Stomach smooth muscle (tissue), 2 donors: ENCODE data around the gene XIRP2.

Experiments used
- H3K27ac ChIP-seq: one replicate; pipeline ENCODE4 v1.7.0; 2013; ENCODE audit warnings: mild to moderate bottlenecking, low read length, inconsistent platforms
- H3K27me3 ChIP-seq, 2 donors: one replicate each; pipeline ENCODE4 v1.7.0; 2013; ENCODE audit warnings: low read length in 2 of 2; ENCODE audit not compliant: insufficient read depth in 2 of 2, control insufficient read depth in 1 of 2
- H3K36me3 ChIP-seq, 2 donors: one replicate each; pipeline ENCODE4 v1.7.0; 2013; ENCODE audit warnings: low read length in 2 of 2; ENCODE audit not compliant: control insufficient read depth in 2 of 2, insufficient read depth in 2 of 2
- H3K4me1 ChIP-seq: one replicate; pipeline ENCODE4 v1.7.0; 2013; ENCODE audit warnings: low read length; ENCODE audit not compliant: control insufficient read depth, insufficient read depth
- H3K4me3 ChIP-seq, 2 donors: one replicate each; pipeline ENCODE4 v1.7.0; 2013; ENCODE audit warnings: low read length in 2 of 2
- H3K9ac ChIP-seq, 2 donors: one replicate each; pipeline ENCODE4 v1.7.0; 2013; ENCODE audit warnings: low read length in 2 of 2, mild to moderate bottlenecking in 1 of 2
- H3K9me3 ChIP-seq, 2 donors: one replicate each; pipeline ENCODE4 v1.7.0; 2013; ENCODE audit warnings: low read length in 2 of 2; ENCODE audit not compliant: control insufficient read depth in 2 of 2
- donor health status: healthy.
- donor health status: Pancreatic carcinoma.

XIRP2 gene, protein sequence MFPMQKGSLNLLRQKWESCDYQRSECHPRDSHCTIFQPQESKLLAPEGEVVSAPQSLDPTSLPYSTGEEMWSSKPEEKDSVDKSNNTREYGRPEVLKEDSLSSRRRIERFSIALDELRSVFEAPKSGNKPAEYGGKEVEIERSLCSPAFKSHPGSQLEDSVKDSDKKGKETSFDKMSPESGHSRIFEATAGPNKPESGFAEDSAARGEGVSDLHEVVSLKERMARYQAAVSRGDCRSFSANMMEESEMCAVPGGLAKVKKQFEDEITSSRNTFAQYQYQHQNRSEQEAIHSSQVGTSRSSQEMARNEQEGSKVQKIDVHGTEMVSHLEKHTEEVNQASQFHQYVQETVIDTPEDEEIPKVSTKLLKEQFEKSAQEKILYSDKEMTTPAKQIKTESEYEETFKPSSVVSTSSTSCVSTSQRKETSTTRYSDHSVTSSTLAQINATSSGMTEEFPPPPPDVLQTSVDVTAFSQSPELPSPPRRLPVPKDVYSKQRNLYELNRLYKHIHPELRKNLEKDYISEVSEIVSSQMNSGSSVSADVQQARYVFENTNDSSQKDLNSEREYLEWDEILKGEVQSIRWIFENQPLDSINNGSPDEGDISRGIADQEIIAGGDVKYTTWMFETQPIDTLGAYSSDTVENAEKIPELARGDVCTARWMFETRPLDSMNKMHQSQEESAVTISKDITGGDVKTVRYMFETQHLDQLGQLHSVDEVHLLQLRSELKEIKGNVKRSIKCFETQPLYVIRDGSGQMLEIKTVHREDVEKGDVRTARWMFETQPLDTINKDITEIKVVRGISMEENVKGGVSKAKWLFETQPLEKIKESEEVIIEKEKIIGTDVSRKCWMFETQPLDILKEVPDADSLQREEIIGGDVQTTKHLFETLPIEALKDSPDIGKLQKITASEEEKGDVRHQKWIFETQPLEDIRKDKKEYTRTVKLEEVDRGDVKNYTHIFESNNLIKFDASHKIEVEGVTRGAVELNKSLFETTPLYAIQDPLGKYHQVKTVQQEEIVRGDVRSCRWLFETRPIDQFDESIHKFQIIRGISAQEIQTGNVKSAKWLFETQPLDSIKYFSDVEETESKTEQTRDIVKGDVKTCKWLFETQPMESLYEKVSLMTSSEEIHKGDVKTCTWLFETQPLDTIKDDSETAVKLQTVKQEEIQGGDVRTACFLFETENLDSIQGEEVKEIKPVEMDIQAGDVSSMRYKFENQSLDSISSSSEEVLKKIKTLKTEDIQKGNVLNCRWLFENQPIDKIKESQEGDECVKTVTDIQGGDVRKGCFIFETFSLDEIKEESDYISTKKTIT (N-terminal part only)

DNA sequence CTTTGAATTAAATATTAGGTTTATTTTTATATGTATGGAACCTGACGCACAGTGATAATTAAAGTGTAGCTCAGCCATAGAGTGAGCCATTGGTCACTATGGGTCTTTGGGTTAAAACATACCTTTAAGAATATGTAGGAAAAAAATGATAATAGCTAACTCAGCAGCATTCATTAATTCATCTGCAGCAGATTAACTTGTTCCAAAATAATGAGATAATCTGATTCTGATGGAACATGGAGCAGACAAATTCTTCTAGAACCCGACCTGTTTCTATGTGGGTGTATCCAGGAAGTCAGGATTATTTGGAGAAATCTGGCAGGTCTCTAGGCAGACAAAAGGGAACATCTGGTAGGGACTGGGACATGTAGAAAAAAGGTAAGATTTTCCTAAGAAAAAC, at the start of gene XIRP2:
TSS of gene XIRP2 (plus strand) at position 301 of the 400 bp plus-strand sequence. CDS start 15,003 bp downstream, outside the sequence.
- Histone ChIP-seq H3K36me3 (no peaks in the 10 kb centered on the region), H3K9me3 (no peaks in the 10 kb centered on the region), H3K27me3 (no peaks in the 10 kb centered on the region), H3K4me3 (no peak within 1 kb of the TSS), H3K4me1 (no peaks in the 10 kb centered on the region), H3K9ac (no peak within 1 kb of the TSS), H3K27ac (no peak within 1 kb of the TSS)

DNA sequence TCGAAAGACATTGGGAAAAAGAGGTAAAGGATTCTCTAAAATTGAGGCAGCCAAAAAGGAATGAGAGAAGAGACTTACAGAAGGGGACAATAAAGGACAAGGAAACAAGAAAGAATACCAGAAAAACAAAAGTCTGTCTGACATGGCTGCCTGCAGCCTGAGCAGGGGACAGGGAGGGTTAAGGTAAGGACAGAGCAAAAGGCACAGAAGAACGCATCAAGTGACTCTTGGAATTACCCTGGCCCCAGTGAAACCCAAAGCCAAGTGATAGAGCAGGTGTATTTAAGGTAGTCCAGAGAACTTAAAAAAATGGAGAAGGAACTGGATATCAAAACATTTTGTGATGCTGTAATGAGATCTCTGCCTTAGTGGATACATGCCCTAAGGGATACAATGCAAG, 47.1 kb upstream of the XIRP2 start:
- Histone ChIP-seq H3K4me3 (no peak overlapping the region), H3K9ac (no peak overlapping the region), H3K9me3 (no peaks in the 10 kb centered on the region), H3K4me1 (no peaks in the 10 kb centered on the region), H3K27ac (no peak overlapping the region), H3K36me3 (no peaks in the 10 kb centered on the region), H3K27me3 (no peaks in the 10 kb centered on the region)

DNA sequence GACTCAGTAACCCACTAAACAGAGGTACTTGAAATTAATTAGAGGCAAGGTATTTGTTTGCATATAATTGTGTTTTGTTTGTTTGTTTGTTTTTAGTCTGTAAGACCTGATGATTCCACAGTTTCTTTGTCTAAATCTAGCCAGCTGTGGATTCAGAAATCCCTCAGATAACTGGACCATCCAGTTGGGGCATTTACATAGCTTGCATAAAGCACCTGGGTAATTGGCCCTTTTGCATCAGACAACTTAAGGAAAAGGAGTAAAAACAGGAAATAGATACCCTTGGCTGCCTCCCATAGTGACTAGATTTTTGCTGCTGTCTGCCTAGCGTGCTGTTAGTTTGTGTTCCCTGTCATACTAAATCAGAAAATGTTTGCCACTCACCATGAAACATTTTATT, 46.6 kb upstream of the XIRP2 start:
- Histone ChIP-seq H3K4me1 (no peaks in the 10 kb centered on the region), H3K9me3 (no peaks in the 10 kb centered on the region), H3K9ac (no peak overlapping the region), H3K4me3 (no peak overlapping the region), H3K36me3 (no peaks in the 10 kb centered on the region), H3K27ac (no peak overlapping the region), H3K27me3 (no peaks in the 10 kb centered on the region)

DNA sequence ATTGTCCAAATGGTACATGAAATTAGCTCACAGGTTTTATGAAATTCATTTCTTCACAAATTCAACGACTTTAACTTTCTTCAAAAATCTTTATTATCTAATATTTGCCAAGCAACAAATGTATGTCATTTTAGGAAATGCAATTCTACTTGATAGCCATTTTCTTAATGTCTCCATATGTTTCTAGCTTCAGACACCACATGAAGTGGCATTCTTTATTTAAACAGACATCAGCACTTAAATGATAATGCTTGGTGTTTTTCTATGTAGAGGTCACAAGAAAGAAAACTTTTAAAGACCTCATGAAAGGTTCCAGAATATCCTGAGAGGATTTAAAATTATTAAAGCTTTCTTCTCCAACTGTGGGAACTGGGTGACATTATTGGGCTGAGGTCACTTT, 44.2 kb upstream of the XIRP2 start:
- Histone ChIP-seq H3K27me3 (no peaks in the 10 kb centered on the region), H3K9me3 (no peaks in the 10 kb centered on the region), H3K4me1 (no peaks in the 10 kb centered on the region), H3K36me3 (no peaks in the 10 kb centered on the region), H3K4me3 (no peak overlapping the region), H3K27ac (no peak overlapping the region), H3K9ac (no peak overlapping the region)

DNA sequence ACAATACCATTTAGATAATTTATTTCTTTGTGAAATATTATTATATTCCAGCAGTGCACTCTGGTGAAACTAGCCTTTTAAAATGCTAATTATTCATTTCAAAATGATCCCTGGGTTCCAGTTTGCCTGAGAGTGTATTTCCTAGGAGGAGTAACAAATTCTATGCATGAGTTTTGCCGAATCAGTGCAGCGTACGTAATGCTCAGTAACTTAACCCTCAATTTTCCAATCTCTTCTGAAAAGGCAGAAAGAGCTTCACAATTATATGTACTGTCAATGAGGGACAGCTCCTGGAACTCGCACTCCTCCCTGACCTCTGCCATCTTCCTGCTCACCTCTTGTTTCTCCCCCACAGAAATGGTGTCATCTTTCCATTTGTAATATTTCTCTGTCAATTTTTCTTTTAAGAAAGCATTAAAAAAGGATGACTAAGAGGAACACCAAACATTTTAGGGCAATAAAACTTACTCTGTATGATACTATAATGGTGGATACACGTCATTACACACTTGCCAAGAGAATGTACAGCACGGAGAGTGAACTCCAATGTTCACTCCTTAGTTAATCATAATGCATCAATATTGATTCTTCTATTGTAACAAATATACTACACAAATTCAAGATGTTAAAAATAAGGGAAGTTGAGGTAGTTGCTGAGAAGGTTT, 25.7 kb upstream of the XIRP2 start:
- Histone ChIP-seq H3K9me3 (no peaks in the 10 kb centered on the region), H3K4me3 (no peak overlapping the region), H3K9ac (no peak overlapping the region), H3K27me3 (no peaks in the 10 kb centered on the region), H3K4me1 (no peaks in the 10 kb centered on the region), H3K36me3 (no peaks in the 10 kb centered on the region), H3K27ac (no peak overlapping the region)

DNA sequence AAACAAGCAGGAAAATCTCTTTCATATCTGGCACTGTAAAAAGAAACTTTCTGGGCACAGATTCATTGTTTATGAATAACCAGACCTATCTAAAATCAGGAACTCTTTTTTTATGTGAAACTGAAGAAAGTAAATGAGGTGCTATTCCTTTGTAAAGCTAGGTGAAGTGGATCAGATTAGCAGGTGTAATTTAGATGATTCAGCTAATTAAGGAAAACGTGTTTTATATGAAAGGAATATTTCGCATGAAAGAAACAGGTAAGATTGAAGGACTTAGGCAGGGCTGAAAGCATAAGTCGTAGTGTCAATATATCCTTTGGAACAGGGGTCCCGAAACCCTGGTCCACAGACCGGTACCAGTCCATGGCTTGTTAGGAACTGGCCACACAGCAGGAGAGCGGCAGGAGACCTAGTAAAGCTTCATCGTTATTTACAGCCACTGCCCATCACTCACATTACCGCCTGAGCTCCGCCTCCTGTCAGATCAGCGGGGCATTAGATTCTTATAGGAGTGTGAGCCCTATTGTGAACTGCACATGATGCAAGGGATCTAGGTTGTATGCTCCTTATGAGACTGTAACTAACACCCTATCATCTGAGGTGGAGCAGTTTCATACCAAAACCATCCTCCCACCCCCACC, 20.3 kb upstream of the XIRP2 start:
- no peaks in the 10 kb centered on the region for H3K9me3 ChIP-seq
- H3K27me3 ChIP-seq: no peaks in the 10 kb centered on the region
- no peak overlapping the region for H3K9ac ChIP-seq
- no peaks in the 10 kb centered on the region for H3K36me3 ChIP-seq
- H3K4me3 ChIP-seq: no peak overlapping the region
- no peak overlapping the region for H3K27ac ChIP-seq
- no peaks in the 10 kb centered on the region for H3K4me1 ChIP-seq

DNA sequence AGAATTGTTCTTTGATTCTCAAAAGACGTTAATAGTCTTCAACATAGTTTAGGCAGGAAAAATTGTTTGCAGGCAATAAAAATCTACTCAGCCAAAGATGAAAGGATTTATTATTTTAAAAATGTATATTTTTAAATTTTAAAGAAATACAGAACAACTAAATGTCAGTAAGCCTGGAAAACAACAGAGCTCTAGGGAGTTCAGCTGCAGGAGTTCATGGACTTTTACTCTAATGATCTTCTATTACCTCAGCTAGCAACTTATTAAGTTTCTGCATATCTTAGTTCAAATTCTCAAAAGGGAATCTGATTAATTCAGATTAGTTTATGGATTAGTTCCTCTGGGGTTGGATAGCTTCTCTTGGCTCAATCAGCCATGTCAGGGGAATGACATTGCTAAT, 17.9 kb upstream of the XIRP2 start:
- H3K4me3 ChIP-seq: no peak overlapping the region
- H3K9me3 ChIP-seq: no peaks in the 10 kb centered on the region
- no peaks in the 10 kb centered on the region for H3K36me3 ChIP-seq
- H3K27me3 ChIP-seq: no peaks in the 10 kb centered on the region
- H3K27ac ChIP-seq: no peak overlapping the region
- H3K4me1 ChIP-seq: no peaks in the 10 kb centered on the region
- no peak overlapping the region for H3K9ac ChIP-seq

DNA sequence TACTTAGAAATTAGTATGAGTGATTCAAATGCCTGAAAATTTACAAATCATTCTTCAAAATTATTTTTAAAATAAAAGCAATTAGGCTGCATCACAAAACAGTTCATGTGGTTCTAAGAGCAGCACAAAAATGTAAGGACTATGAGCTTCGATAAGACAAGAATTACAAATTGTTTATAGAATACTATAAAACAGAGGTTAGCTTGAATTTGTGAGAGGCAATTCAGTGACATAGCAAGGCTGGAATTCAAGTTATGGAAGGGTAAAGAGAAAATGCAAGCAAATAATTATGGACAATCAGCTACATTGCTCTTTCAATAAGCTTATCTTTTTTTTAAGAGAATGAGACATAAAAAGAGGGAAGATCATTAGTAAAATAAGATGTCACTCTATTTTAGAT, 7.1 kb upstream of the XIRP2 start:
- H3K4me1 ChIP-seq: no peaks in the 10 kb centered on the region
- no peaks in the 10 kb centered on the region for H3K36me3 ChIP-seq
- H3K9me3 ChIP-seq: no peaks in the 10 kb centered on the region
- no peak overlapping the region for H3K27ac ChIP-seq
- no peaks in the 10 kb centered on the region for H3K27me3 ChIP-seq
- H3K9ac ChIP-seq: no peak overlapping the region
- no peak overlapping the region for H3K4me3 ChIP-seq

DNA sequence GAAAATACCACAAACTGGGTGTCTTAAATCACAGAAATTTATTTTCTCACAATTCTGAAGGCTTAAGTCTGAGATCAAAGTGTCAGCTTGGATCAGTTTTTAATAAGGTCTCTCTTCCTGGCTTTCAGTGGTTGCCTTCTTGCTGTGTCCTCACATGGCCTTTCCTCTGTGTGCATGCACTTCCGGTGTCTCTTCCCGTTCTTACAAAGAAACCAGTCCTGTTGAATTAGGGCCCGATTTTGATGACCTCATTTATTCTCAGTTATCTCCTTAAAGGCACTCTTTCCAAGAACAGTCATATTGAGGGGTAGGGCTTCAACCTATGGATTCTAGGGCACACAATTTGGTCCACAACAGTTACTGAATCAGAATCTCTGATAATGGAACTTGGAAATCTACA, 5.4 kb upstream of the XIRP2 start:
- no peak overlapping the region for H3K27ac ChIP-seq
- no peaks in the 10 kb centered on the region for H3K4me1 ChIP-seq
- no peak overlapping the region for H3K4me3 ChIP-seq
- no peaks in the 10 kb centered on the region for H3K9me3 ChIP-seq
- no peaks in the 10 kb centered on the region for H3K27me3 ChIP-seq
- no peak overlapping the region for H3K9ac ChIP-seq
- H3K36me3 ChIP-seq: no peaks in the 10 kb centered on the region

DNA sequence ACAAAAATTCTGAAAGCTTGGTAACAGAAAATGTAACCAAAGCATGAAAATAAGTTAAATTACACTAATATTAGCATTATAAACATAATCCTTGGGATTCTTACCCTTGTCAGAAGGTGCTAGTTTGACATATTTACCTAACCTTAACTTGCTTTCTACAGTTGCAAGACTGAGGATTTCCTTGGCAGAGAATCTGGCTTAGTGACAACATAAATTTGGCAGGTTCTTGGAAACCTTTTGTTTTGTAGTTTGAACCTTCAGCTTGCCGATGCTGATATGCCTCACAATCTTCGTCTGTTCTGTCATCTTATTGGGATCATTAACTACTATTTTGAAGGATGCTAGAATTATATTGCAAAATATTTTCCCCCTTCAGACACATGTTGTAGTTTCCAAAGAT, 3.4 kb downstream of the XIRP2 start:
- no peaks in the 10 kb centered on the region for H3K9me3 ChIP-seq
- no peak overlapping the region for H3K4me3 ChIP-seq
- no peak overlapping the region for H3K9ac ChIP-seq
- H3K27ac ChIP-seq: no peak overlapping the region
- no peaks in the 10 kb centered on the region for H3K27me3 ChIP-seq
- H3K4me1 ChIP-seq: no peaks in the 10 kb centered on the region
- no peaks in the 10 kb centered on the region for H3K36me3 ChIP-seq
